Measurements from ENCODE around the gene ARL13A.

- no peak for TF ChIP-seq CTCF (conservative IDR thresholded peaks at IDR 0.05)
- TF ChIP-seq EZH2 (IDR thresholded peaks at IDR 0.05; ENCODE audit: low read depth): no peak
Measured at GRCh38 chrX:100944601-100945000, 24.9 kb upstream of the ARL13A start.

Data from PC-9 (cell line).